IMR-90 (cell line): ENCODE results near the gene MAK. TPM values are rescaled to one million over a fixed set of nuclear protein-coding genes. Genes with fewer than 3 reads are reported as not detected.

Source experiments
- ATAC-seq: fragments of 200-7000 bp; cut with Tn5 transposase; 2 replicates; pipeline ENCODE4 v1.9.1; 2020; ENCODE audit warnings: low read depth, mild to moderate bottlenecking, moderate library complexity
- Bru-seq: library from RNA; stranded (reverse); fragments of 400-500 nt; gene quantifications from one replicate; lab custom pipeline; 2021; lab: Mats Ljungman, UMichigan
- BruChase-seq, 2 experiments: library from RNA; stranded (reverse); fragments of 400-500 nt; gene quantifications; one replicate each; lab custom pipeline; 2021; lab: Mats Ljungman, UMichigan
- BruUV-seq: library from RNA; stranded (reverse); fragments of 400-500 nt; replicated peaks from 2 replicates; lab custom pipeline; 2021; lab: Mats Ljungman, UMichigan
- CTCF ChIA-PET: fragments of 300-600 bp; formaldehyde crosslinking; extraction: SDS; loops from one replicate; lab custom pipeline; 2021; ENCODE audit warnings: antibody characterized with exemption; lab: Yijun Ruan, JAX
- POLR2A ChIA-PET: fragments of 300-600 bp; sonication (Branson Sonifier 250); formaldehyde crosslinking; loops from one replicate; lab custom pipeline; 2022; ENCODE audit warnings: antibody characterized with exemption; ENCODE audit not compliant: unreplicated experiment; lab: Charles Lee
- DNase-seq: peaks from one replicate; pipeline ENCODE4 v3.0.0; 2013
- H2AFZ ChIP-seq: replicated peaks from 2 replicates; pipeline ENCODE3; 2013; ENCODE audit warnings: low read length, mild to moderate bottlenecking; ENCODE audit not compliant: poor library complexity
- H2AK5ac ChIP-seq: 2 replicates; pipeline ENCODE4 v1.6.1; 2013; ENCODE audit warnings: low read depth, low read length, inconsistent platforms
- H2AK9ac ChIP-seq: replicated peaks from 2 replicates; pipeline ENCODE3; 2013; ENCODE audit warnings: mild to moderate bottlenecking, low read depth, low read length, moderate library complexity; ENCODE audit not compliant: poor library complexity
- H2BK120ac ChIP-seq: 2 replicates; pipeline ENCODE4 v1.6.1; 2013; ENCODE audit warnings: low read depth, low read length, inconsistent platforms
- H2BK15ac ChIP-seq: 3 replicates; pipeline ENCODE4 v1.6.1; 2013; ENCODE audit warnings: low read depth, low read length, inconsistent platforms
- H2BK20ac ChIP-seq: 2 replicates; pipeline ENCODE4 v1.6.1; 2013; ENCODE audit warnings: low read depth, mild to moderate bottlenecking, inconsistent platforms, low read length, moderate library complexity
- H2BK5ac ChIP-seq: 2 replicates; pipeline ENCODE4 v1.6.1; 2013; ENCODE audit warnings: mild to moderate bottlenecking, low read depth, low read length, inconsistent platforms; ENCODE audit not compliant: poor library complexity, severe bottlenecking
- H3K14ac ChIP-seq: replicated peaks from 2 replicates; pipeline ENCODE4 v1.6.1; 2013; ENCODE audit warnings: low read depth, low read length, inconsistent platforms
- H3K18ac ChIP-seq: 2 replicates; pipeline ENCODE4 v1.6.1; 2013; ENCODE audit warnings: low read depth, low read length, control low read depth
- H3K23ac ChIP-seq: 2 replicates; pipeline ENCODE4 v1.6.1; 2013; ENCODE audit warnings: low read depth, low read length, inconsistent platforms
- H3K27ac ChIP-seq: 2 replicates; pipeline ENCODE4 v1.5.1; 2013; ENCODE audit warnings: mild to moderate bottlenecking, control low read depth, low read length; ENCODE audit not compliant: insufficient read depth
- H3K27me3 ChIP-seq: 2 replicates; pipeline ENCODE4 v1.6.1; 2013; ENCODE audit warnings: low read length; ENCODE audit not compliant: control insufficient read depth, insufficient read depth
- H3K36me3 ChIP-seq: 2 replicates; pipeline ENCODE4 v1.6.1; 2013; ENCODE audit warnings: low read length, mixed read lengths; ENCODE audit not compliant: control insufficient read depth, insufficient read depth
- H3K4ac ChIP-seq: 2 replicates; pipeline ENCODE4 v1.6.1; 2013; ENCODE audit warnings: low read depth, low read length, inconsistent platforms
- H3K4me1 ChIP-seq: 2 replicates; pipeline ENCODE4 v1.6.1; 2013; ENCODE audit warnings: low read length, mixed read lengths; ENCODE audit not compliant: control insufficient read depth, insufficient read depth
- H3K4me2 ChIP-seq: 2 replicates; pipeline ENCODE4 v1.6.1; 2013; ENCODE audit warnings: low read depth, mild to moderate bottlenecking, control low read depth, low read length, moderate library complexity
- H3K4me3 ChIP-seq: 2 replicates; pipeline ENCODE4 v1.5.1; 2013; ENCODE audit warnings: low read depth, mild to moderate bottlenecking, control low read depth, low read length, moderate library complexity; ENCODE audit not compliant: insufficient read depth
- H3K56ac ChIP-seq: 2 replicates; pipeline ENCODE4 v1.6.1; 2013; ENCODE audit warnings: low read length, inconsistent platforms; ENCODE audit not compliant: insufficient read depth; ENCODE audit errors: extremely low read depth
- H3K79me1 ChIP-seq, 2 experiments: 2 replicates each; pipeline ENCODE4 v1.6.1; 2013; ENCODE audit warnings: low read length in 2 of 2, inconsistent platforms in 1 of 2, low read depth in 1 of 2
- H3K9ac ChIP-seq: 2 replicates; pipeline ENCODE4 v1.6.1; 2013; ENCODE audit warnings: low read depth, low read length, control low read depth
- H3K9me1 ChIP-seq: 2 replicates; pipeline ENCODE4 v1.6.1; 2013; ENCODE audit warnings: low read length, inconsistent platforms; ENCODE audit not compliant: insufficient read depth
- H3K9me3 ChIP-seq: 2 replicates; pipeline ENCODE4 v1.6.1; 2013; ENCODE audit warnings: low read length; ENCODE audit not compliant: control insufficient read depth, insufficient read depth
- H4K20me1 ChIP-seq: 2 replicates; pipeline ENCODE4 v1.6.1; 2013; ENCODE audit warnings: low read length, inconsistent platforms; ENCODE audit not compliant: insufficient read depth
- H4K5ac ChIP-seq: 2 replicates; pipeline ENCODE4 v1.6.1; 2013; ENCODE audit warnings: mild to moderate bottlenecking, low read depth, low read length, control low read depth
- H4K8ac ChIP-seq, 2 experiments: 2 replicates each; pipeline ENCODE4 v1.6.1; 2013; ENCODE audit warnings: low read depth in 2 of 2, low read length in 2 of 2, control low read depth in 1 of 2, inconsistent platforms in 1 of 2
- H4K91ac ChIP-seq: 2 replicates; pipeline ENCODE4 v1.6.1; 2013; ENCODE audit warnings: low read depth, low read length, inconsistent platforms; ENCODE audit not compliant: insufficient read depth
- BHLHE40 ChIP-seq: fragments of 150-350 bp; IDR thresholded peaks from 2 replicates; pipeline ENCODE4 v1.6.1; 2016; ENCODE audit warnings: mild to moderate bottlenecking, low read depth, low read length
- CTCF ChIP-seq: conservative IDR thresholded peaks from 2 replicates; pipeline ENCODE4 v1.5.1; 2012; ENCODE audit warnings: mild to moderate bottlenecking, low read depth, low read length, improper control_type of control experiment
- MAFK ChIP-seq: IDR thresholded peaks from 2 replicates; pipeline ENCODE4 v1.6.1; 2012; ENCODE audit warnings: low read depth, low read length, improper control_type of control experiment
- MAZ ChIP-seq: IDR thresholded peaks from 2 replicates; pipeline ENCODE4 v1.6.1; 2012; ENCODE audit warnings: low read depth, mild to moderate bottlenecking, low read length, improper control_type of control experiment, moderate library complexity, borderline replicate concordance
- WGBS, 2 experiments: methylation state at CpG; one replicate each; pipeline versions ENCODE4 v1.1.5 to v1.1.7; 2013; ENCODE audit warnings: missing lambda C conversion rate in 2 of 2; ENCODE audit not compliant: insufficient read length in 1 of 2; ENCODE audit errors: extremely low coverage in 2 of 2; 5-methylcytosine and 5-hydroxymethylcytosine counted together
- dilution Hi-C: fragments of 300-500 bp; cut with HindIII; formaldehyde crosslinking; loops from one replicate; pipeline ENCODE4 v1.14.3; 2018; ENCODE audit warnings: low sequenced_read_pairs; ENCODE audit not compliant: unreplicated experiment
- in situ Hi-C: fragments of 300-500 bp; cut with MboI; formaldehyde crosslinking; loops from 3 replicates; pipeline ENCODE4 v1.14.3; 2019; ENCODE audit warnings: low sequenced_read_pairs, inconsistent platforms, mixed read lengths
- intact Hi-C: fragments of 100-400 bp; cut with micrococcal nuclease; formaldehyde crosslinking; loops from 2 replicates; pipeline ENCODE4 v1.10.0; 2022
- long read RNA-seq: library from polyadenylated mRNA; unstranded; transcript quantifications from one replicate; pipeline ENCODE4 v2.0.0, GENCODE V29; 2021; ENCODE audit not compliant: unreplicated experiment
- polyA plus RNA-seq, 3 experiments: library from polyadenylated mRNA; depleted of rRNA; stranded (reverse); fragments of >200 nt; gene quantifications; 2 replicates each; pipeline ENCODE4 v1.2.3, GENCODE V29; 2012; ENCODE audit warnings: low replicate concordance in 1 of 3
- total RNA-seq: library from RNA; depleted of rRNA; stranded (reverse); fragments of >200 nt; gene quantifications from 2 replicates; pipeline ENCODE4 v1.2.3, GENCODE V29; 2012; rRNA removed

The MAK gene
- total RNA-seq, result under 0.01 TPM in 1 of 2 replicates, not detected in the other
- not detected in 2 replicates for polyA plus RNA-seq (2012; rRNA removed)
- polyA plus RNA-seq (2012; cell fraction: cytosol; rRNA removed), result not detected in 2 replicates
- not detected in 2 replicates for polyA plus RNA-seq (2012; cell fraction: nucleus; rRNA removed; ENCODE audit: low replicate concordance)
- Bru-seq, nascent RNA, result percentile 1 among the genes with signal in this experiment
- BruChase-seq, experiment 1, labeled RNA remaining after a 6-hour chase, result percentile 10 among the genes with signal in this experiment
- BruChase-seq, experiment 2, labeled RNA remaining after a 2-hour chase, result percentile 4 among the genes with signal in this experiment
- long read RNA-seq, partial matches to known transcripts, result 0 of 3 reads
- long read RNA-seq, other reads (novel, unspliced or antisense), result 3 of 3 reads

- Histone ChIP-seq H2BK120ac (no peak within 1 kb of the TSS), H4K5ac (no peak within 1 kb of the TSS), H4K91ac (no peak within 1 kb of the TSS), H3K4me1 (peaks cover 3% of the 10 kb centered on the region; the same call in 1 of the 2 replicates), H3K9me1 (no peaks in the 10 kb centered on the region), H3K27ac (no peak within 1 kb of the TSS), H3K9me3 (no peaks in the 10 kb centered on the region), H3K4me3 (peak within 1 kb of the TSS; percentile 65), H3K4me2 (peak within 1 kb of the TSS; percentile 95), H4K20me1 (no peaks in the 10 kb centered on the region), H3K27me3 (peaks cover 30% of the 10 kb centered on the region), H3K79me1 (no peaks in the 10 kb centered on the region), H2AK5ac (no peak within 1 kb of the TSS), H3K9ac (no peak within 1 kb of the TSS), H3K14ac (no peak within 1 kb of the TSS), H2BK20ac (no peak within 1 kb of the TSS), H2AFZ (peak within 1 kb of the TSS; percentile 93), H2AK9ac (peak within 1 kb of the TSS; percentile 71), H3K56ac (no peak within 1 kb of the TSS), H3K4ac (no peak within 1 kb of the TSS), H3K18ac (no peak within 1 kb of the TSS), H2BK15ac (no peak within 1 kb of the TSS), H3K23ac (0 out of 2 replicates have a peak within 1 kb of the TSS, but pooled peaks have one; percentile 24), H3K36me3 (no peaks in the 10 kb centered on the region), H2BK5ac (no peak within 1 kb of the TSS), H4K8ac (no peak within 1 kb of the TSS)
- WGBS, 2 experiments, result 5% methylated on average over 24 of the region's 53 CpGs; no CpG with 5 or more reads in 1 of the 2 experiments
- CTCF ChIA-PET, result no interaction called here
- POLR2A ChIA-PET, result no interaction called here
- TF ChIP-seq CTCF (no peak), BHLHE40 (no peak), MAZ (peak; percentile 45; the same call in 1 of the 2 replicates), MAFK (no peak)
- peak; percentile 67 for DNase-seq
- no TSS peak for BruUV-seq
- in situ Hi-C loops, result loop anchor here (25.0 kb wide), 1 partner anchor 674 kb away; no protein-coding TSS in a partner anchor
- dilution Hi-C loops, result no loop called here
- intact Hi-C loops, result loop anchor here (5.0 kb wide), 1 partner anchor 229 kb away; no protein-coding TSS in a partner anchor
- peak; percentile 99 for ATAC-seq
Measured at GRCh38 chr6:10837995-10838793, at the start of gene MAK. Gene MAK (minus strand): TSS chr6:10838539. CDS start chr6:10830648, 7,891 bp downstream.
